GM23338 (cell line): ENCODE results near the gene UGT1A7.

ENCODE experiments used
- CREB1 ChIP-seq: fragments of 250-450 bp; sonication (Bioruptor Pico); IDR thresholded peaks from 2 replicates; pipeline ENCODE4 v1.5.0; 2020; ENCODE audit warnings: low read depth, mild to moderate bottlenecking, moderate library complexity
- ETS1 ChIP-seq: IDR thresholded peaks from 2 replicates; pipeline ENCODE4 v1.6.1; 2016; ENCODE audit warnings: antibody characterized with exemption
- EZH2 ChIP-seq: fragments of 200-600 bp; sonication (generic); IDR thresholded peaks from one replicate; pipeline ENCODE4 v1.8.0; 2017; ENCODE audit warnings: antibody characterized with exemption, mild to moderate bottlenecking, low read depth; ENCODE audit not compliant: unreplicated experiment
- EZH2phosphoT487 ChIP-seq: fragments of 200-600 bp; sonication (generic); IDR thresholded peaks from one replicate; pipeline ENCODE4 v1.8.1; 2018; ENCODE audit warnings: antibody characterized with exemption; ENCODE audit not compliant: unreplicated experiment
- JUNB ChIP-seq: IDR thresholded peaks from one replicate; pipeline ENCODE4 v1.6.1; 2016; ENCODE audit warnings: antibody characterized with exemption; ENCODE audit not compliant: unreplicated experiment
- NANOG ChIP-seq: IDR thresholded peaks from 2 replicates; pipeline ENCODE4 v1.6.1; 2016; ENCODE audit warnings: antibody characterized with exemption, borderline replicate concordance
- POLR2AphosphoS5 ChIP-seq: IDR thresholded peaks from 2 replicates; pipeline ENCODE4 v1.6.1; 2016; ENCODE audit warnings: antibody characterized with exemption, low read depth
- STAT1 ChIP-seq: IDR thresholded peaks from one replicate; pipeline ENCODE4 v1.6.1; 2016; ENCODE audit warnings: antibody characterized with exemption; ENCODE audit not compliant: unreplicated experiment
- ZNF331 ChIP-seq: fragments of 250-450 bp; sonication (Bioruptor Pico); IDR thresholded peaks from 2 replicates; pipeline ENCODE4 v1.5.0; 2020; ENCODE audit warnings: low read depth, mild to moderate bottlenecking, moderate library complexity
- TF ChIP-seq, protein P1 (sequence below), 2 experiments: fragments of 200-600 bp in 1 of 2; sonication (generic) in 1 of 2; conservative IDR thresholded peaks; 2 replicates each; pipeline versions ENCODE4 v1.5.1 to v1.6.1; 2016 to 2017; ENCODE audit warnings: antibody characterized with exemption in 2 of 2, low read depth in 2 of 2, mild to moderate bottlenecking in 2 of 2, moderate library complexity in 1 of 2
- TF ChIP-seq, protein P2 (sequence below): IDR thresholded peaks from one replicate; pipeline ENCODE4 v1.6.1; 2018; ENCODE audit warnings: antibody characterized with exemption; ENCODE audit not compliant: unreplicated experiment

- TF ChIP-seq, protein P1, sequence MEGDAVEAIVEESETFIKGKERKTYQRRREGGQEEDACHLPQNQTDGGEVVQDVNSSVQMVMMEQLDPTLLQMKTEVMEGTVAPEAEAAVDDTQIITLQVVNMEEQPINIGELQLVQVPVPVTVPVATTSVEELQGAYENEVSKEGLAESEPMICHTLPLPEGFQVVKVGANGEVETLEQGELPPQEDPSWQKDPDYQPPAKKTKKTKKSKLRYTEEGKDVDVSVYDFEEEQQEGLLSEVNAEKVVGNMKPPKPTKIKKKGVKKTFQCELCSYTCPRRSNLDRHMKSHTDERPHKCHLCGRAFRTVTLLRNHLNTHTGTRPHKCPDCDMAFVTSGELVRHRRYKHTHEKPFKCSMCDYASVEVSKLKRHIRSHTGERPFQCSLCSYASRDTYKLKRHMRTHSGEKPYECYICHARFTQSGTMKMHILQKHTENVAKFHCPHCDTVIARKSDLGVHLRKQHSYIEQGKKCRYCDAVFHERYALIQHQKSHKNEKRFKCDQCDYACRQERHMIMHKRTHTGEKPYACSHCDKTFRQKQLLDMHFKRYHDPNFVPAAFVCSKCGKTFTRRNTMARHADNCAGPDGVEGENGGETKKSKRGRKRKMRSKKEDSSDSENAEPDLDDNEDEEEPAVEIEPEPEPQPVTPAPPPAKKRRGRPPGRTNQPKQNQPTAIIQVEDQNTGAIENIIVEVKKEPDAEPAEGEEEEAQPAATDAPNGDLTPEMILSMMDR (conservative IDR thresholded peaks at IDR 0.05; ENCODE audit: low read depth in 2 of 2): no peak
- TF ChIP-seq, protein P2, sequence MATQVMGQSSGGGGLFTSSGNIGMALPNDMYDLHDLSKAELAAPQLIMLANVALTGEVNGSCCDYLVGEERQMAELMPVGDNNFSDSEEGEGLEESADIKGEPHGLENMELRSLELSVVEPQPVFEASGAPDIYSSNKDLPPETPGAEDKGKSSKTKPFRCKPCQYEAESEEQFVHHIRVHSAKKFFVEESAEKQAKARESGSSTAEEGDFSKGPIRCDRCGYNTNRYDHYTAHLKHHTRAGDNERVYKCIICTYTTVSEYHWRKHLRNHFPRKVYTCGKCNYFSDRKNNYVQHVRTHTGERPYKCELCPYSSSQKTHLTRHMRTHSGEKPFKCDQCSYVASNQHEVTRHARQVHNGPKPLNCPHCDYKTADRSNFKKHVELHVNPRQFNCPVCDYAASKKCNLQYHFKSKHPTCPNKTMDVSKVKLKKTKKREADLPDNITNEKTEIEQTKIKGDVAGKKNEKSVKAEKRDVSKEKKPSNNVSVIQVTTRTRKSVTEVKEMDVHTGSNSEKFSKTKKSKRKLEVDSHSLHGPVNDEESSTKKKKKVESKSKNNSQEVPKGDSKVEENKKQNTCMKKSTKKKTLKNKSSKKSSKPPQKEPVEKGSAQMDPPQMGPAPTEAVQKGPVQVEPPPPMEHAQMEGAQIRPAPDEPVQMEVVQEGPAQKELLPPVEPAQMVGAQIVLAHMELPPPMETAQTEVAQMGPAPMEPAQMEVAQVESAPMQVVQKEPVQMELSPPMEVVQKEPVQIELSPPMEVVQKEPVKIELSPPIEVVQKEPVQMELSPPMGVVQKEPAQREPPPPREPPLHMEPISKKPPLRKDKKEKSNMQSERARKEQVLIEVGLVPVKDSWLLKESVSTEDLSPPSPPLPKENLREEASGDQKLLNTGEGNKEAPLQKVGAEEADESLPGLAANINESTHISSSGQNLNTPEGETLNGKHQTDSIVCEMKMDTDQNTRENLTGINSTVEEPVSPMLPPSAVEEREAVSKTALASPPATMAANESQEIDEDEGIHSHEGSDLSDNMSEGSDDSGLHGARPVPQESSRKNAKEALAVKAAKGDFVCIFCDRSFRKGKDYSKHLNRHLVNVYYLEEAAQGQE: no peak
- TF ChIP-seq EZH2: no peak
- no peak for TF ChIP-seq POLR2AphosphoS5
- no peak for TF ChIP-seq ZNF331 (CRISPR knock-in tag)
- TF ChIP-seq EZH2phosphoT487: no peak
- TF ChIP-seq CREB1: no peak
- TF ChIP-seq NANOG: no peak
- no peak for TF ChIP-seq JUNB
- TF ChIP-seq ETS1: no peak
- TF ChIP-seq STAT1: no peak
Measured at GRCh38 chr2:233780771-233781170, 99.1 kb downstream of the UGT1A7 start.
